ENCODE results near the gene HPGD. TPM values are rescaled to one million over a fixed set of nuclear protein-coding genes. Genes with fewer than 3 reads are reported as not detected.
A peak's percentile ranks its signal among the peaks of the same experiment; 100 is the strongest.

HPGD gene
- total RNA-seq, 1 donor from 2014 or later, result 50.5 TPM

DNA sequence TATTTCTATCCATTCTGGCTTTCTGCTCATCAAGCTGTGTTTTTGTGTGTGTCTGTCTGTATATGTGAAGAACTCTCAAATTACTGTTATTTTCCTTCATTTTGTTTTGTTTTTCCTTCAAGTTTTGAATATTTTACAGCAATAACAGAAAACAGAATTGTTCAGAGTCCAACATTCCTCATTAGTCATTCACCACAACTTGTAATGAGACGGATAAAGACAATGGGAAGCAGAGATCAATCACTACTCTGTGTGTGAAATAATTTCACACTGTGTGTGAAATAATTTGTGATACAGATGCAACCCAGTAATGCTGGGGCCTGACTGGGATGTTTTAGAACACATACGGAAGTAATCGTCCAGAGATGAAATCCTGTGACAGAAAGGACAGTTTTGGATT lies 55.2 kb downstream of the HPGD start:
- ATAC-seq, result no peak

GRCh38 chr4:174464949-174465348 lies 57.3 kb downstream of the HPGD start:
- ATAC-seq, result no peak

DNA sequence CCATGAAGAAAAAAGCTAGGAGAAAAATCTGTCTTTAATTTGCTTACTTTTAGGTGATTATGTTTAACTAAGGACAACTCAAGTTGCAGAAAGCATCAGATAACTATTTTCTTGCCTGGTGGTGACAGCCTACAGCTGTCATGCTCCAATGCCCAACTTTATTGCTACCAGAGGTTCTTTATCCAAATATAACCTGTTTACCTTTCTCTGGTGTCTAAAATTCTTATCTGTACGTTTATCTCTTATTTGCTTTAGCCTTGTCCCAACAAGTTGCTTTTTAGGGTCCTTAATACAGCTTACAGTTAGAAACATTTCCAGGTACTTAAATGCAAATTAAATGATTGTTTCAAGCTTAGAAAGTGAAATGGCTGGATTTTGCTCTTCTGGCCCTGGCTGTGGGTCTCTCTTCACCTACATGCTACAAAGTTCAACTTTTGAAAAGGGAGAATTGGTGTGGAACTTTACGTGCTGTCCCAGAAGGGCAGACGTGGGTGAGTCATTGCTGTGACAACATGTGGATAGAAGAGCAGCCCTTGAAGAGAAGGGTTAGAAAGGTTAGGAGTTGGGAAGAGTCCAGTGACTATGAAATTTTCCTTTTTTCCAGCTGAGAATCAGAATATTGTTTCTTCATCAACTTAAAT lies 60.7 kb downstream of the HPGD start:
- ATAC-seq, result no peak

DNA sequence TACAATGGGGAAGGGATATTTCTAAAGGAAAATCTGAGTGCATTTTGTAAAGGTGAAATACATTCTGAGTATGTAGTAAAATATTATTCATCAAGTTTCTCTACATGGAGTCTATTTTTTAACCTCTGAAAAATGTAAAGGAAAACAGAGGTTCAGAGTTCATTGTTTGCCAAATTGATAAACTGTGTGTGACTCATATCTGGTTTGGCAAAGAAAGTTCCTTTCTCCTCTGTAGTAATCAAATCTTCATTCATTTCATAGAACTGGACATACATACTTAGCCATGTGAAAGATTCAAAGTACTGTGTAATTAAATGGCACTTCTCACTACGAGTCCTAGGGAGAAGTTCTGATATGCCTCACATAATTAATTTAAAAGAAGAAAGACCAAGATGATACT lies 61.6 kb downstream of the HPGD start:
- ATAC-seq, result no peak

DNA sequence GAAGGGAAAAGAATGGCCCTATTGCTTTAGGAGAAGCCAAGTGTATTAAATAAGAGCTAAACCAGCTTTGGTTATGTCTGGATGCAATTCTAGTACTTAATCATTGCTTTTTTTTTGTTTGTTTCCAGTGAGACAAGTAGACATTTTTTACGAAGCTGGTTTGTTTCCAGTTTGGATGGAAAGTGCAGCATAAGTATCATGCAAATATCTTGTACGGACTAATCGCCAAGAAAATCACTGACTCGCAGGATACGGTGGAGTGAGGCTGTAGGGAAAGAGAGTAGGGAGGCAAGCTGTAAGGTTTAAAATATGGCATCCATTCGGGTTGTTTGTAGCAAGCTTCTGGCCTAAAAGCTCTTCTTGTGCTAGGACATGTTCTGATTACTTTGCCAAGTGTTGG lies 64.8 kb downstream of the HPGD start:
- ATAC-seq, result no peak

- no peak for ATAC-seq
These were observed 67.3 kb downstream of the HPGD start for GRCh38 chr4:174454815-174455473.

DNA sequence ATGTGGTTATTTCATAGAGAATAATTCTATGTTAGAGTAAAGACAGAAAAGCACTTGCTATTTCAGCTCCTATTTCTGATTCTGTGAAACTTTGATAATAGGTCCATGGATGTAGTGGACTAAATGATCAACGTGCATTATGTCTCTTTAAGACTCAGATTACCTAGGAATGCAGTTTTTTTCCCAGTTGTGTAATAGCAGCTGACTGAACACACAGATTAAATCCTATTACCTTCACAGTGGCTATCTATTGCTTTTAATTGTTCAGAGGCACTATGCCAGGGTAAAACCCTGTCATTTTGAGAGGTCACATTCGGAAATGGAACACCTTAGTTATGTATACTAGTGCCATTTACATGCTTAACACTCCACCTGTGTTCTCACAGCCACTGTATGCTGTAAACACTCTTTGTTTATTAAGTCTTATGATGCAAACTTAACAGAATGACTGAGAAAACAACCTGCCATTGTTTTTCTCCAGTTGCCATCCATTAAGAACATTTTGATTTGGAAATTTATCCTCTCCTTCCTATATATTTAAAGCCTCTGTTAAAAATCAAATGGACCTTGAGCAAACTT lies 70.5 kb downstream of the HPGD start:
- ATAC-seq, result no peak

- ATAC-seq, result no peak
These were observed 71.5 kb downstream of the HPGD start for GRCh38 chr4:174450786-174451125.

- peak; percentile 76 for ATAC-seq
These were observed 72.1 kb downstream of the HPGD start for GRCh38 chr4:174449944-174450785.

DNA sequence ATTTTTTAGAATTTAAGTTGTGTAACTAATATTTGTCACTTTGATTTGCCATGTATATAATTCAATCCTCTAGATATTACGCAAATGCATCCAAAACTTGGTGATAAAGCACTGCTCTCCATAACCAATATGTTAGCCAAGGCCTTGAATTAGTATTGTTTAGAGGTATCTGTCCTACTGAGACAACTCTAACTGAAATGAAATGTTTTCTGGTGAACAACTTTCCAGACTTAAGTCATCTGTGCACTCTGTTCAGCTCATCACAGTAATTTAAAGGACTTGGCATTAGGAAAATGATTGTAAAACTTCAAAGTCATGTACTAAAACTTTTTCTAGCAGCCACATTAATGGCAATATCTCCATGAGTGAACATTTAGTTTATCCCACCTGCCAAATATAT lies 73.1 kb downstream of the HPGD start:
- ATAC-seq, result no peak

DNA sequence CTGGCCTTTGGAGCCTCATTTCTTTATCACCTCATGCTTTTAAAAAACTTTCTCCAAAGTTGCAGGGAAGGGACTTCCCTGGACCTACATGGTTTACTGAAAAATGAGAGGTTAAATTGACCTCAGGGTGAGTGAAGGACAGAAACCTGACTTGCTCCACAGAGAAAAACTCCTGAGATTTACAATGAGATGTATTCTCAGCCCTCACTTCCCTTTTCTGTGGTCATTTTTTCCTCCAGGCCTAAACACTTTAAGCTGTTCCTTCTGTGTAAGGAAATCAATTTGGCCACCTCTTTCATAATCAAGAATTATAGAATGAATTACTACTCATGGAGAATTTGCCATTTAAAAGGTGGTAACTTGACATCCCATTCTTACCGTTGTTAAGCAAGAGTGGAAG lies 77.9 kb downstream of the HPGD start:
- ATAC-seq, result no peak

Other genes starting within 250 kb of the HPGD start
- 21.9 TPM for gene FBXO8, start 238.8 kb downstream of the HPGD start, total RNA-seq
- gene CEP44, start 238.6 kb downstream of the HPGD start, total RNA-seq, result 9.9 TPM